GM12801 (cell line): ENCODE results near the gene PRLR.

ENCODE experiments used
- CTCF ChIP-seq: IDR thresholded peaks from one replicate; pipeline ENCODE4 v1.5.1; 2011; ENCODE audit warnings: control low read depth; ENCODE audit not compliant: insufficient read length; ENCODE audit errors: extremely low read depth

Gene PRLR

GRCh38 chr5:35124932-35125331 lies 105.4 kb downstream of the PRLR start:
- TF ChIP-seq CTCF = no peak

- no peak for TF ChIP-seq CTCF
Observed at GRCh38 chr5:35122819-35123218, 107.5 kb downstream of the PRLR start.

- TF ChIP-seq CTCF = no peak
Observed at GRCh38 chr5:35120715-35121114, 109.6 kb downstream of the PRLR start.

- TF ChIP-seq CTCF = no peak
Observed at GRCh38 chr5:35117967-35118366, 112.3 kb downstream of the PRLR start.

- TF ChIP-seq CTCF = no peak
Observed at GRCh38 chr5:35115920-35116319, 114.4 kb downstream of the PRLR start.

GRCh38 chr5:35114698-35115097 lies 115.6 kb downstream of the PRLR start:
- no peak for TF ChIP-seq CTCF

- TF ChIP-seq CTCF = no peak
Observed at GRCh38 chr5:35112300-35112699, 118.0 kb downstream of the PRLR start.

GRCh38 chr5:35103637-35104299 lies 126.5 kb downstream of the PRLR start:
- TF ChIP-seq CTCF = no peak
